A549 (cell line): ENCODE data around the gene KAT8.

Experiments used
- CEBPB ChIP-seq, 2 experiments: fragments of >200 bp in 1 of 2; sonication (Bioruptor Twin) in 1 of 2; formaldehyde crosslinking in 1 of 2; IDR thresholded peaks; 2 replicates each; pipeline ENCODE4 v1.6.1; 2012 to 2016
- EHMT2 ChIP-seq: fragments of 200-600 bp; sonication (generic); IDR thresholded peaks from 2 replicates; pipeline ENCODE4 v1.6.1; 2016; ENCODE audit warnings: antibody characterized with exemption, low read depth, mild to moderate bottlenecking, moderate library complexity
- JUNB ChIP-seq: fragments of >200 bp; sonication (Bioruptor Twin); formaldehyde crosslinking; IDR thresholded peaks from 2 replicates; pipeline ENCODE4 v1.6.1; 2016
- MAX ChIP-seq: IDR thresholded peaks from 2 replicates; pipeline ENCODE4 v1.6.1; 2012
- POLR2A ChIP-seq: IDR thresholded peaks from 2 replicates; pipeline ENCODE4 v1.6.1; 2012; ENCODE audit warnings: mild to moderate bottlenecking, low read length
- SMC3 ChIP-seq: fragments of >200 bp; sonication (Bioruptor Twin); formaldehyde crosslinking; IDR thresholded peaks from 3 replicates; pipeline ENCODE4 v1.6.1; 2018; ENCODE audit warnings: inconsistent platforms
- TF ChIP-seq, protein P1 (sequence below): fragments of >200 bp; sonication (Bioruptor Twin); formaldehyde crosslinking; IDR thresholded peaks from 3 replicates; pipeline ENCODE4 v1.5.1; 2016
- TF ChIP-seq, protein P2 (sequence below): fragments of >200 bp; sonication (Bioruptor Twin); formaldehyde crosslinking; IDR thresholded peaks from 3 replicates; pipeline ENCODE4 v1.6.1; 2016

- TF ChIP-seq MAX (no peak), POLR2A (no peak), EHMT2 (no peak), SMC3 (no peak), CEBPB (IDR thresholded peaks at IDR 0.05) (peak in 1 of 2 experiments; percentile 27; a peak in 1 of 4 replicates), JUNB (no peak)
- TF ChIP-seq, protein P1, sequence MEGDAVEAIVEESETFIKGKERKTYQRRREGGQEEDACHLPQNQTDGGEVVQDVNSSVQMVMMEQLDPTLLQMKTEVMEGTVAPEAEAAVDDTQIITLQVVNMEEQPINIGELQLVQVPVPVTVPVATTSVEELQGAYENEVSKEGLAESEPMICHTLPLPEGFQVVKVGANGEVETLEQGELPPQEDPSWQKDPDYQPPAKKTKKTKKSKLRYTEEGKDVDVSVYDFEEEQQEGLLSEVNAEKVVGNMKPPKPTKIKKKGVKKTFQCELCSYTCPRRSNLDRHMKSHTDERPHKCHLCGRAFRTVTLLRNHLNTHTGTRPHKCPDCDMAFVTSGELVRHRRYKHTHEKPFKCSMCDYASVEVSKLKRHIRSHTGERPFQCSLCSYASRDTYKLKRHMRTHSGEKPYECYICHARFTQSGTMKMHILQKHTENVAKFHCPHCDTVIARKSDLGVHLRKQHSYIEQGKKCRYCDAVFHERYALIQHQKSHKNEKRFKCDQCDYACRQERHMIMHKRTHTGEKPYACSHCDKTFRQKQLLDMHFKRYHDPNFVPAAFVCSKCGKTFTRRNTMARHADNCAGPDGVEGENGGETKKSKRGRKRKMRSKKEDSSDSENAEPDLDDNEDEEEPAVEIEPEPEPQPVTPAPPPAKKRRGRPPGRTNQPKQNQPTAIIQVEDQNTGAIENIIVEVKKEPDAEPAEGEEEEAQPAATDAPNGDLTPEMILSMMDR, result no peak
- TF ChIP-seq, protein P2, sequence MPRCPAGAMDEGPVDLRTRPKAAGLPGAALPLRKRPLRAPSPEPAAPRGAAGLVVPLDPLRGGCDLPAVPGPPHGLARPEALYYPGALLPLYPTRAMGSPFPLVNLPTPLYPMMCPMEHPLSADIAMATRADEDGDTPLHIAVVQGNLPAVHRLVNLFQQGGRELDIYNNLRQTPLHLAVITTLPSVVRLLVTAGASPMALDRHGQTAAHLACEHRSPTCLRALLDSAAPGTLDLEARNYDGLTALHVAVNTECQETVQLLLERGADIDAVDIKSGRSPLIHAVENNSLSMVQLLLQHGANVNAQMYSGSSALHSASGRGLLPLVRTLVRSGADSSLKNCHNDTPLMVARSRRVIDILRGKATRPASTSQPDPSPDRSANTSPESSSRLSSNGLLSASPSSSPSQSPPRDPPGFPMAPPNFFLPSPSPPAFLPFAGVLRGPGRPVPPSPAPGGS, result no peak
These were observed 49.9 kb downstream of the KAT8 start for GRCh38 chr16:31167315-31167714.
